T-cell (primary cell): ENCODE data around the gene CLPTM1. TPM values are rescaled to one million over a fixed set of nuclear protein-coding genes. Genes with fewer than 3 reads are reported as not detected.
"Not testable (repeated sequence)": the region's sequence is repeated elsewhere in the genome, so short reads cannot be mapped to it uniquely, and the experiment has no call there.

Experiments used
- ATAC-seq, 4 experiments: fragments of 200-7000 bp in 3 of 4; fragments of 150-1000 bp in 1 of 4; cut with Tn5 transposase; replicated peaks in 1 of 4; 1 replicate in 3 of 4; 2 replicates in 1 of 4; pipeline ENCODE4 v1.10.0; 2021; ENCODE audit warnings: moderate library complexity in 3 of 4, mild to moderate bottlenecking in 2 of 4, moderate number of reproducible peaks in 1 of 4
- CTCF ChIA-PET, 2 donors: fragments of 300-600 bp; sonication (Branson Sonifier 250); formaldehyde crosslinking; loops; one replicate each; lab custom pipeline; 2022; ENCODE audit warnings: antibody characterized with exemption in 2 of 2; lab: Charles Lee
- POLR2A ChIA-PET, 2 donors: fragments of 300-600 bp; sonication (Branson Sonifier 250); formaldehyde crosslinking; loops; one replicate each; lab custom pipeline; 2022; ENCODE audit warnings: antibody characterized with exemption in 2 of 2; lab: Charles Lee
- DNase-seq, 35 experiments: peaks; one replicate each; pipeline versions ENCODE4 v3.0.0 to v3.0.0-alpha.2; 2013 to 2023
- H3K27ac ChIP-seq: one replicate; pipeline ENCODE4 v1.5.1; 2013; ENCODE audit warnings: low read length
- H3K27me3 ChIP-seq, 2 experiments: replicated peaks in 1 of 2; 1 replicate in 1 of 2; 2 replicates in 1 of 2; pipeline versions ENCODE4 v1.6.1 to v1.7.0; 2013; ENCODE audit warnings: low read length in 1 of 2, mixed read lengths in 1 of 2; ENCODE audit not compliant: control insufficient read depth in 2 of 2, insufficient read depth in 2 of 2; ENCODE audit errors: extremely low read depth in 1 of 2
- H3K36me3 ChIP-seq, 2 donors: 1 replicate in 1 of 2; 2 replicates in 1 of 2; pipeline versions ENCODE4 v1.6.1 to v1.7.0; 2013; ENCODE audit warnings: low read length in 1 of 2; ENCODE audit not compliant: control insufficient read depth in 2 of 2, insufficient read depth in 1 of 2; ENCODE audit errors: extremely low read depth in 1 of 2
- H3K4me1 ChIP-seq, 2 experiments: 1 replicate in 1 of 2; 2 replicates in 1 of 2; pipeline versions ENCODE4 v1.6.1 to v1.7.0; 2013; ENCODE audit warnings: low read length in 2 of 2, mixed read lengths in 1 of 2; ENCODE audit not compliant: insufficient read depth in 2 of 2, control insufficient read depth in 1 of 2; ENCODE audit errors: extremely low read depth in 1 of 2
- H3K4me3 ChIP-seq, 2 donors: 1 replicate in 1 of 2; 2 replicates in 1 of 2; pipeline versions ENCODE4 v1.5.1 to v1.7.0; 2013; ENCODE audit warnings: mild to moderate bottlenecking in 2 of 2, low read length in 1 of 2, moderate library complexity in 1 of 2; ENCODE audit not compliant: control insufficient read depth in 1 of 2; ENCODE audit errors: extremely low read depth in 1 of 2
- H3K9me3 ChIP-seq: 2 replicates; pipeline ENCODE4 v1.7.0; 2013
- H3K27ac Mint-ChIP-seq, 2 donors: one replicate each; pipeline ENCODE4 v1.8.0; 2020 to 2021; ENCODE audit warnings: mild to moderate bottlenecking in 2 of 2, mixed read lengths in 2 of 2
- H3K27me3 Mint-ChIP-seq, 2 donors: one replicate each; pipeline ENCODE4 v1.8.0; 2021 to 2022; ENCODE audit warnings: mixed read lengths in 2 of 2
- H3K36me3 Mint-ChIP-seq: one replicate; pipeline ENCODE4 v1.8.0; 2021; ENCODE audit warnings: mixed read lengths
- H3K4me1 Mint-ChIP-seq, 3 donors: one replicate each; pipeline ENCODE4 v1.8.0; 2020 to 2022; ENCODE audit warnings: mixed read lengths in 3 of 3, mild to moderate bottlenecking in 1 of 3
- H3K4me3 Mint-ChIP-seq, 3 donors: one replicate each; pipeline ENCODE4 v1.8.0; 2020 to 2022; ENCODE audit warnings: mild to moderate bottlenecking in 3 of 3, mixed read lengths in 3 of 3, moderate library complexity in 3 of 3
- H3K9me3 Mint-ChIP-seq, 3 donors: one replicate each; pipeline ENCODE4 v1.8.0; 2020 to 2022; ENCODE audit warnings: mixed read lengths in 3 of 3
- WGBS: methylation state at CpG from one replicate; pipeline ENCODE4 v1.1.5; 2013; ENCODE audit warnings: missing lambda C conversion rate; ENCODE audit not compliant: insufficient coverage; 5-methylcytosine and 5-hydroxymethylcytosine counted together
- total RNA-seq, 35 experiments: library from RNA in 6 of 35; stranded (reverse) in 6 of 35; fragments of 120-200 nt in 1 of 35; gene quantifications; one replicate each; pipeline versions ENCODE4 v1.2.1 to v1.2.4 and lab custom pipeline; 2013 to 2026

Gene CLPTM1
- total RNA-seq, 5 donors from 2014 or later (not counting 1 experiment from before 2014, with no cell fraction given) = 64.0 to 103 (median 87.6) TPM

- peaks cover 19 to 40% of the 10 kb centered on the region in 2 donors for H3K36me3 ChIP-seq
- H3K4me1 ChIP-seq = no peaks in the 10 kb centered on the region
- no peaks in the 10 kb centered on the region for H3K9me3 ChIP-seq
- no peak overlapping the region for H3K4me3 ChIP-seq
- Mint-ChIP-seq H3K4me1 (peaks cover 1 to 4% (median 2%) of the 10 kb centered on the region in 3 donors), H3K9me3 (no peaks in the 10 kb centered on the region), H3K36me3 (peaks cover 18% of the 10 kb centered on the region), H3K4me3 (no peak overlapping the region), H3K27me3 (no peaks in the 10 kb centered on the region), H3K27ac (no peak overlapping the region)
- no peak overlapping the region for H3K27ac ChIP-seq
- ATAC-seq = no peak
- 98% methylated on average over 9 of the region's 12 CpGs for WGBS
- CTCF ChIA-PET = no interaction called here
- POLR2A ChIA-PET = no interaction called here
- DNase-seq = no peak
- no peaks in the 10 kb centered on the region for H3K27me3 ChIP-seq
Observed at GRCh38 chr19:44990966-44991365, 35.8 kb downstream of the CLPTM1 start.

GRCh38 chr19:44992336-44993163 lies 37.4 kb downstream of the CLPTM1 start:
- no peaks in the 10 kb centered on the region for H3K9me3 Mint-ChIP-seq
- 89% methylated on average over 38 of the region's 44 CpGs for WGBS
- H3K27me3 Mint-ChIP-seq = no peaks in the 10 kb centered on the region
- DNase-seq (no peak), ATAC-seq (no peak)
- no peaks in the 10 kb centered on the region for H3K4me1 ChIP-seq
- H3K36me3 Mint-ChIP-seq = peaks cover 8% of the 10 kb centered on the region
- H3K27ac Mint-ChIP-seq = no peak overlapping the region
- no peak overlapping the region for H3K27ac ChIP-seq
- H3K9me3 ChIP-seq = no peaks in the 10 kb centered on the region
- no peaks in the 10 kb centered on the region for H3K27me3 ChIP-seq
- peaks cover 1 to 4% (median 2%) of the 10 kb centered on the region in 3 donors for H3K4me1 Mint-ChIP-seq
- peaks cover 14 to 29% of the 10 kb centered on the region in 2 donors for H3K36me3 ChIP-seq
- H3K4me3 Mint-ChIP-seq = no peak overlapping the region
- ChIA-PET CTCF (no interaction called here), POLR2A (no interaction called here)
- no peak overlapping the region for H3K4me3 ChIP-seq

GRCh38 chr19:44993526-44993925 lies 38.3 kb downstream of the CLPTM1 start:
- Histone ChIP-seq H3K9me3 (no peaks in the 10 kb centered on the region), H3K36me3 (peaks cover 11 to 25% of the 10 kb centered on the region in 2 donors), H3K4me3 (no peak overlapping the region), H3K4me1 (no peaks in the 10 kb centered on the region), H3K27ac (no peak overlapping the region), H3K27me3 (no peaks in the 10 kb centered on the region)
- ATAC-seq = no peak
- peaks cover 4% of the 10 kb centered on the region for H3K36me3 Mint-ChIP-seq
- CTCF ChIA-PET = no interaction called here
- H3K27ac Mint-ChIP-seq = no peak overlapping the region
- POLR2A ChIA-PET = interaction anchor here (0.6 kb wide), 2 partner anchors 378 to 379 kb away, joined by 3 to 5 read pairs; no protein-coding TSS in a partner anchor
- H3K4me3 Mint-ChIP-seq = no peak overlapping the region
- H3K9me3 Mint-ChIP-seq = no peaks in the 10 kb centered on the region
- no peaks in the 10 kb centered on the region for H3K27me3 Mint-ChIP-seq
- H3K4me1 Mint-ChIP-seq = peaks cover 1 to 4% (median 2%) of the 10 kb centered on the region in 3 donors
- DNase-seq = no peak
- 95% methylated on average over 2 of the region's 6 CpGs for WGBS

DNA sequence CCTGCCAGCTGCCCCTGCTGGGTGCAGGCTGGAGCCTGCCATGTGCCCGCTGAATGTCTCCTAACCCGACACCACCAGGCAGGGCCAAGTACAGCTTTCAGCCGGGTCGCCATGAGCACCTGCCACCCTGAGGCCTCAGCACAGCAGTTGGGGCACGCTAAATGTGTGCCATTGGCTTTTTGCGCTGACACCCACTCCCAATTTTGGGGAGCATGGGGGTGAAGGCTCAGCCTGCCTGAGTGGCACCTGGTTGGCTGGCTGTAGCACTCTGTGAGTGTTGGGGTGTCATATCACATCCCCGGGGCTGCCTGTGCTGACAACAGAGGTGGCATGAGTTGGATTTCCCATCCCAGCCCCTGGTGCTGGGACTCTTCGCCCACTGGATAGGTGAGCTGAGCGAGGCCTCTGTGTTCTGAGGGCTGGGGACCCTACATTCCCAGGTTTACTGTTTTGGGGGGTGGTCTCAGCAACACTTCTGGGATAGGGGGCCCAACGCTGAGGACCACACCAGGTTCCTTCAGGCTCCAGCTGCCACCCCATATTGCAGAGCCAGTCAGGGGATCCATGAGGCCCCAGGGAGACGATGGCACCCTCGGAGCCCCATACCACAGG lies 38.9 kb downstream of the CLPTM1 start:
- POLR2A ChIA-PET = interaction anchor here (0.6 kb wide), 3 partner anchors 12 to 379 kb away, joined by 3 to 10 read pairs (median 5); no protein-coding TSS in a partner anchor
- no peak for ATAC-seq

GRCh38 chr19:44998025-44998424 lies 42.8 kb downstream of the CLPTM1 start:
- 96% methylated on average over 4 of the region's 4 CpGs for WGBS
- H3K9me3 Mint-ChIP-seq = no peaks in the 10 kb centered on the region
- Histone ChIP-seq H3K4me3 (no peak overlapping the region), H3K4me1 (peaks cover 2 to 16% of the 10 kb centered on the region in 2 experiments), H3K27me3 (no peaks in the 10 kb centered on the region), H3K27ac (no peak overlapping the region), H3K9me3 (no peaks in the 10 kb centered on the region), H3K36me3 (peaks cover 0 to 5% of the 10 kb centered on the region in 2 donors)
- H3K27me3 Mint-ChIP-seq = no peaks in the 10 kb centered on the region
- no peaks in the 10 kb centered on the region for H3K36me3 Mint-ChIP-seq
- CTCF ChIA-PET = interaction anchor here in 1 of 2 donors (0.5 to 0.7 kb wide), 2 partner anchors 52 to 83 kb away, joined by 4 read pairs; no protein-coding TSS in a partner anchor
- no peak overlapping the region for H3K27ac Mint-ChIP-seq
- H3K4me3 Mint-ChIP-seq = no peak overlapping the region
- POLR2A ChIA-PET = interaction anchor here in 1 of 2 donors (0.7 kb wide), 1 partner anchor 106 kb away, joined by 9 read pairs; no protein-coding TSS in a partner anchor
- ATAC-seq = no peak
- no peak for DNase-seq
- peaks cover 11 to 15% (median 12%) of the 10 kb centered on the region in 3 donors for H3K4me1 Mint-ChIP-seq

More for the DNA sequence above, 38.9 kb downstream of the CLPTM1 start:
- no peak overlapping the region for H3K27ac Mint-ChIP-seq
- CTCF ChIA-PET = no interaction called here
- H3K27me3 Mint-ChIP-seq = no peaks in the 10 kb centered on the region
- Histone ChIP-seq H3K4me3 (no peak overlapping the region), H3K27ac (no peak overlapping the region), H3K36me3 (peaks cover 7 to 25% of the 10 kb centered on the region in 2 donors), H3K9me3 (no peaks in the 10 kb centered on the region), H3K4me1 (no peaks in the 10 kb centered on the region), H3K27me3 (no peaks in the 10 kb centered on the region)
- peaks cover 2% of the 10 kb centered on the region for H3K36me3 Mint-ChIP-seq
- WGBS = 97% methylated on average over 9 of the region's 12 CpGs
- no peak for DNase-seq
- H3K4me3 Mint-ChIP-seq = no peak overlapping the region
- H3K9me3 Mint-ChIP-seq = no peaks in the 10 kb centered on the region
- peaks cover 1 to 4% (median 1%) of the 10 kb centered on the region in 3 donors for H3K4me1 Mint-ChIP-seq

- H3K27me3 Mint-ChIP-seq, CTCF ChIA-PET, H3K36me3 ChIP-seq, H3K9me3 Mint-ChIP-seq, H3K36me3 Mint-ChIP-seq, H3K9me3 ChIP-seq, DNase-seq, H3K27me3 ChIP-seq, H3K4me3 ChIP-seq, ATAC-seq: not testable (repeated sequence)
- WGBS = 82% methylated on average over 3 of the region's 12 CpGs
- Mint-ChIP-seq H3K27ac (peak overlapping the region; percentile 69 to 75), H3K4me3 (peak overlapping the region in 2 of 3 donors; percentile 75 to 83), H3K4me1 (peaks cover 11 to 17% (median 14%) of the 10 kb centered on the region in 3 donors)
- POLR2A ChIA-PET = interaction anchor here (0.5 to 0.7 kb wide), 2 partner anchors 13 to 195 kb away, joined by 4 to 6 read pairs; no protein-coding TSS in a partner anchor
- peak overlapping the region; percentile 93 for H3K27ac ChIP-seq
- H3K4me1 ChIP-seq = peaks cover 2 to 16% of the 10 kb centered on the region in 2 experiments
Observed at GRCh38 chr19:44999131-44999925, 44.1 kb downstream of the CLPTM1 start.
